HG03039 (cell line): ENCODE results near the gene TDRKH.
"Not testable (repeated sequence)": the region's sequence is repeated elsewhere in the genome, so short reads cannot be mapped to it uniquely, and the experiment has no call there.

Source experiments
- ATAC-seq: cut with Tn5 transposase; IDR thresholded peaks from one replicate; pipeline ENCODE4 v1.9.1; 2021; ENCODE audit warnings: mild to moderate bottlenecking, moderate library complexity; ENCODE audit not compliant: unreplicated experiment

The TDRKH gene

DNA sequence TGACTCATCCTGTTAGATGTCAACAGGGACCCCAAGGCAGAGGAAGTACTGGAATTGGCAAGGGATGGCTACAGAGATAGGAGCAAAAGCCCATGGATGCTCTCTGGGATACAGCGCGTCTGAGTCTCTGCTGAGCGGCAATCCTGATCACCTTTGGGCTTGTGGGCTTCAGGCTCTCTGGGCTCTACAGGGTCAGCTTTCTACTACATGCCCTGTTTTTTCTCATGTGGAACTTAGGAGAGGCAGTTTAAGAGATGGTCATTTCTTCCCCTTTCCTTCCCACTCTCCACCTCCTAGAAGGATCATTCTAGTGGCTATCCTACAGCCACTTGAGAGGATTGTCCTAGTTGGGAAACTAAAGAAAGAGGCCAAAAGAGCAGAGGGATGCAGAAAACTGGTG lies 13.6 kb upstream of the TDRKH start:
- ATAC-seq = no peak

DNA sequence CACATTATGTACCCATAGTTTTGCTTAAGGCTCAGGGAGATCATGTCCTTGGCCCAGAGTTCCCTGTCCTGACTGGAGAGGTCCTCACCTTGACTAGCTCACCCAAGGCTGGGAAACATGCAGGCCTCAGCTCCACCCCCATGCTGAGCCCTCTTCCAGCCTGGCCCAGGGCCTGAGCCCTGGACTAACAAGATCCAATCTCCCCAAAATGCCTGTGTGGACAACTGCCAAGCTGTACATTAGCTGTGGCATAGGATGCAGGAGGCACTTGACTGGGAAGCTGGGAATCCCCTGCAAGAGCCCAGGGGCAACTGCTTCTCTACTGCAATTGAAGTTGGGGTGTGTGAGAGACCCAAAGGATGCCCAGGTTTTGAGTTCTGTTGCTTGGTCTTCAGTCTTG lies 12.9 kb upstream of the TDRKH start:
- no peak for ATAC-seq

DNA sequence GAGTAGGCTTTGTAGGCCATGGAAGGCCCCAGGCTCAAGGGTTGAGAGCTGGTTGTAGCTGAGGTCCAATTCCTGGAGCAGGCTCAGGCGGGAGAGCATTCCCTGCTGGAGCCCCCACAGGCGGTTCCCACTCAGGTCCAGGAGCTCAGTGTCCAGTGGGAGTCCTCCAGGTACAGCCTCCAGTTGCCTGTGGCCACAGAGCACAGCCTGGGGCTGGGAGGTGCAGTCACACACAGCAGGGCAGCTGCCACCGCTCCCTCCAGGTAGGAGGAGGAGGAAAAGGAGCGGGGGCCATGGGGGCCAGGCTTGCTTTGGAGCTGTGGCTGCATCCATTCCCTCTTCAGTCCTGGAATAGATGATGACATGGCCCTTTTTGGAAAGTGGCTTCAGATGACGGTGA lies 12.1 kb upstream of the TDRKH start:
- ATAC-seq = no peak

DNA sequence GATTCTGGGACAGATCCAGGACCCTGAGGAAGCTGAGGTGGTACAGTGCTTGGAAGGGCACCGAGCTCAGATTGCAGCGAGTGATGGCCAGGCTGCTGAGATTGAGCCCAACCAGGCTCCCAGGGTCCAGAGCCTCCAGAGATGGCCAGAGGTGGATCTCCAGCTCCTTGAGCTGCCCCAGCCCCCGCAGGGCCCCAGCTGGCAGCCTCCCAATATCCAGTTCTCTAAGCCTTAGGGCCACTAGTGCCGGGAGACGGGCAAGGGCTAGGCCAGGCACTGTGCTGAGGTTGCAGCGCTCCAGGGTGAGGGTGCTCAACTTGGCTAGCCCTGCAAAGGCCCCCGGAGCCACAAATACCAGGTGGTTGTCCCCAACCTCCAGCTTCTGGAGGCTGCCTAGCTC lies 11.5 kb upstream of the TDRKH start:
- ATAC-seq = no peak

DNA sequence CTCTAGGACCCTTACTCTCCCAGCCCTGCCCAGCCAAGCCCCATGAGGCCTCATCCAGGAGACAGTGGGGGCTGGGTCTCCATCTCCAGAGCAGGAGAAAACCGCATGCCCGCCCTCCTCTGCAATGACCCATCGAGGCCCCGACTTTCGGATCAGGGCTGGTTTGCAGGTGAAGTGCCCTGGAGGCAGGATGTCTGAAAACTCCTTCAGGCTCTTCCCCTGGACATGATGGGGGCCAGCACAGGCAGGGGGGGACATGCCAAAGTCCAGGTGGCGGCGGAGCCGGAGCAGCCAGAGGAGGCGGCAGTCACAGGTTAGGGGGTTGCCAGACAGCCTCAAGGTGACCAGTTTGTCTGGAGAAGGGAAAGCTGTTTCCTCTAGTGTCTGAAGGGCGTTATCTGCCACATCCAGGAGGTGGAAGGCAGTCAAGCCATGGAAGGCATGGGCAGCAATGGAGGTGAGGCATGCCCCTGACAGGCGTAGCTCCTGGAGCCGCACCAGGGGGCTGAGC lies 11.1 kb upstream of the TDRKH start:
- no peak for ATAC-seq

DNA sequence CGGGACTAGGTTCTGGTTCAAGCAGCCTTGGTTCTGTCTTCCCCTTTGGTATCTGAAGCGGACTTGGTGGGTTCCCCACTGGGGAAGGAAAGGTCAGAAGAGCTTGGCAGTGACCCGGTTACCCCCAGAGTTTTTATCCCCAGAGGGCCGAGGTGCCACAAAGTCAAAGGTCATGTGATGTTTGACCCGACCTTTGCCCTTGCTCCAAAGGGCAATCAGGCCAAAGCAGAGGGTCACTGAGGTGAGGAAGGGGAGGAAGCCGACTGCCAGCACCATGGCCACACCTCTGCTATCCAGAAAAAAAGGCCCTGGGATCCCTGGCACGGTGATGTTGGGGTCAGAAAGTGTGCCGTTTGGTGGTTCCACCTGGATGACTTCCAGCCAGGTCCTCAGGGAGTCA lies 10.5 kb upstream of the TDRKH start:
- ATAC-seq = no peak

DNA sequence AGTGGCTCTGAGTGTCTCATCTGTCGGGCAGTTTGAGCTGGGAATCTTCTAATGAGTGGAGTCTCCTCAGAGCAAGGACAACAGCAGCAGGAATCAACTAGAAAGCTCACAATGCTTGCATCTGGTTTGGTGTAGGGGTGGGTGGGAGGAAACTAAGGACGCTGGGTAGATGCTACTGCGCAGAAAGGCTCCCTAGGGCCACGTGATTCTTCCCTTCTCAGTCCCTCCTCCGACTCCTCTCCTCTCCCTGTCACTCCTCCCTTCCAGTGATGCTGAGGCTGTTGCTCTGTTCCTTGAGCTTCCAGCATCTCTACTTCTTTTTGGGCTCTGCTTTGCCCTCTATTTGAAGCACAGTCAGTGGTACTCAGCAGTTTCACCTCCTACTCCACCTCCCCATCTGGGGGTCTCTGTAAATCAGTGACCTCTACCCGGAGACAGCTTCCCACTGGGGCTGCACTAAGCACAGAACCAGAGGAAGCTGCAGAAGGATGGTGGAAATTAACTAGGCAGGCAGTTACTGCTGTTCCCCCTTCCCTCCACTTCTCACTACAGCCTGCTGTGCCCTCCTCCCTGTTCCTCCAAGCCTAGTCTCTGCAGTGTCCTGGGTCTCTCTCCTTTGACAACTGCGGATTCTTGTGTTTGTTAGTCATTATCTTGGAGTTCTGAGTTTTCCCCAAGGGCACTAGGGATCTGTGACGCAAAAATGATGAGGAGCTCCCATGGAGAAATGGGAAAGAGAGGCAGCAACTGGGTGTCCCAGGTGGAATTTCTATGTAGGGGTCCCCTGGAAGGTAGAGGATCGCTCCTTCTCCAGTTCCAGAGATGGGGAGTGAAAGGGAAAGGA lies 9.1 kb upstream of the TDRKH start:
- no peak for ATAC-seq

DNA sequence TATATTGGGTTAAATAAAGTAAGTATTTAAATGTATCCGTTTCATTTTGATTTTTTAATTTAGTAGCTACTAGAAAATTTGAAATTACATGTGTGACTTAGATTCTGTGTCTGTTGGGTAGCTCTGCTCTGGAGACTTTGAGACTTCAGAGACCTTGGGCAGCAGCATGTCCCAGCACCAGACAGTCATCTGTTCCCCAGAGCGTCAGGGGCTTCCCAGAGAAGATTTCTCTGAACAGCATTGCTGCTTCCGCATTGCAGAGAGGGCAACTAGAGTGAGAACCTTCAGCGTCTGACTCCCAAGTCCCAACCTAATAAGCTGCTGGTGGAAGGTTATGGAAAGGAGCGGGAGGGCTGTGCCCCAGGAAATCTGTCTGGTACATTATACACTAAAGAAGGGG lies 8.3 kb upstream of the TDRKH start:
- ATAC-seq = no peak

DNA sequence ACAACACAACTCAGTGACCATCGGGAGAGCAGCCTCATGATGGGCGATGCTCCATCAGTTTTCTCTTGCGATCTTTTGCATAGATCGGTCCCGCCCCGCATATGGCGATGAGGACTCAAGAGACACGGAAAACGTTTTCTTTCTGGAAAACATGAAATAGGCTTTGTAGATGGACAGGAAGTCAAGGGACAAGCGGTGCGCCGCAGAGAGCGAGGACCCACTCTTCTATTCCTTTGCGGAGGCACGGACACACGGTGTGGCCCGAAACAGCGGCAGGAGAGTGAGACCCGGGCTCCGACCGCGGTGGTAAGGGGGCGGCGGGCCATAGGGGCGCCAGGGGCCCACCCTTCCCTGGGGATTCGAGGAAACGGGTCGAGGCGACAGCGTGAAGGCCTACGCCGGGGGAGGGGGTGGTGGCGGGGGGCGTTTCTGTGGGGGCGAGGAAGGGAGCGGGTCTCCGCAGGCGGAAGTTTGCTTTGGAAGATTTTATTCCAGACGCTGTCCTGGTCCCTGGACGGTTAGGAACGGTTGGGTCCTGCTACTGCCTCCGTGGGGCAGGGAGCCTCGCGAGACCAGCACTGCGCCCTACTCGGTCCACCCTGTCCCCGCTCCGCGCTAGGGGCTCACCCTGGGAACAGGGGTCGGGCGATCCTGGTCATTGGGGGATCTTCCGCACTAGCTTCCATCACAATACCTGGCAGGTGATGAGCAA lies 796 bp upstream of the TDRKH start:
- peak; percentile 8 for ATAC-seq

DNA sequence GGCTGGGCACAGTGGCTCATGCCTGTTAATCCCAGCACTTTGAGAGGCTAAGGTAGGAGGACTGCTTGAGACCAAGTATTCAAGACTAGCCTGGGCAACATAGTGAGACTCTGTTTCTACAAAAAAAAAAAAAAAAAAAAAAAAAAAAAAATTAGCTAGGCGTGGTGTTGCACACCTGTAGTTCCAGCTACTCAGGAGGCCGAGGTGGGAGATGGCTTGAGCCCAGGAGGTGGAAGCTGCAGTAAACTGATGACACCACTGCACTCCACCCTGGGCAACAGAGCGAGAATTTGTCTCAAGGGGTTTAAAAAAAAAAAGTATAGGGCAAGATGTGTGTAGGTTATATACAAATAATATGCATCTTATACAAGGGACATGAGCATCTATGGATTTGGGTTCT lies 2.6 kb downstream of the TDRKH start:
- no peak for ATAC-seq

DNA sequence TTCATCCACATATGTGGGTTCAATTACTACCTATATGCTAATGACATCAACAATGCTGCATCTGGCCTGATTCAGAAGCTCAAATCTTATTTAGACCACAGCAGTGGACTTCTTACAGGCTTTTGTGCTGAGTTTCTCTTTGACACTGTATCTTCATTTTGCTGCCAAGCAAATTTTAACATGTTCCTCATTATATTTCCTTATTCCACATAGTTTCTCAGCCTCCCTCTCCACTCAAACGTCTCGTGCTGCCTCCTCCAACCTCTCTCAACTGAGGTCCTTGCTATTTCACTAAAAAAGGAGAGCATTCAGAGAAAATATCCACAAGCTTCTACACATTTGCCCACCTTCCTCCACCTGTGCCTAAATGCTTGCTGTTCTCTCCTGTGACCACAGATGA lies 6.5 kb downstream of the TDRKH start:
- ATAC-seq = no peak

DNA sequence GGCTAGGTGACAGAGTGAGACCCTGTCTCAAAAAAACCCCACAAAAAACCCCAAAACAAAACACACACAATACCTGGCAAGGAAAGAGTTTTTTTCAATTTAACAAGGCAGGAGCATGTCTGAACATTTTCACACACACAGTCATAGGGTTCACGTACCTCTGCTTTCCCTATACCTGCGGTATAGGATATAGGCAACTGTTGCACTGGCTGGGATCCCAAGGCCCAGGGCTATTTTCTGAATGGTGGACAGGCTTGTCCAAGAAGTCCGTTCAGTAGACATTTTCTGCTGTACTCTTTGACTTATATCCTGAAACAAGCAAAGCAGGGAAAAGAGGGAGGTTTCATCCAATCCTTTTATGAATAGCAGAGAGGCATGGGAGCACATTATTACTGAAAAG lies 7.6 kb downstream of the TDRKH start:
- ATAC-seq = no peak

DNA sequence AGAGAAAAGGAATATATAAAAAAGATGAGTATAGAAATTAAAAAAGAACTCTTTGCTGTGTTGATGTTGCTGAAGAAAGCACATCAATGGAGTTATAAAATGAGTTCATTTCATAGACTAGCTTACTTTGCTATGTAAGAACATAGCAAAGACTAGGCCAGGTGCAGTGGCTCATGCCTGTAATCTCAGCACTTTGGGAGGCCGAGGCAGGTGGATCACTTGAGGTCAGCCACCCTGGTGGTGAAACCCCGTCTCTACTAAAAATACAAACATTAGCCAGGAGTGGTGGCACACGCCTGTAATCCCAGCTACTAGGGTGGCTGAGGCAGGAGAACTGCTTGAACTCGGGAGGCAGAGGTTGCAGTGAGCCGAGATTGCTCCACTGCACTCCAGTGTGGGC lies 8.3 kb downstream of the TDRKH start:
- ATAC-seq = not testable (repeated sequence)

DNA sequence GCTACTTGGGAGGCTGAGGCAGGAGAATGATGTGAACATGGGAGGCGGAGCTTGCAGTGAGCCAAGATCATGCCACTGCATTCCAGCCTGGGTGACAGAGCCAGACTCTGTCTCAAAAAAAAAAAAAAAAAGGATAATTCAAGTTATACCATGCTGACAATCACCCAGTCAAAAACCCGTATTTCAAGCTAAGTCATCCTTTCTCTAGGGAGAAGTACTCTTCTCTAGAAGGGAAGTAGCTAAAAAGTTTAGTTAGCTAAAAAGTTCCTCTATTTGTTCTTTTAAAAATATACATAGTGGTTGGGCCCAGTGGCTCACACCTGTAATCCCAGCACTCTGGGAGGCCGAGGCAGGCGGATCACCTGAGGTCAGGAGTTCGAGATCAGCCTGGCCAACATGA lies 9.6 kb downstream of the TDRKH start:
- ATAC-seq = not testable (repeated sequence)

DNA sequence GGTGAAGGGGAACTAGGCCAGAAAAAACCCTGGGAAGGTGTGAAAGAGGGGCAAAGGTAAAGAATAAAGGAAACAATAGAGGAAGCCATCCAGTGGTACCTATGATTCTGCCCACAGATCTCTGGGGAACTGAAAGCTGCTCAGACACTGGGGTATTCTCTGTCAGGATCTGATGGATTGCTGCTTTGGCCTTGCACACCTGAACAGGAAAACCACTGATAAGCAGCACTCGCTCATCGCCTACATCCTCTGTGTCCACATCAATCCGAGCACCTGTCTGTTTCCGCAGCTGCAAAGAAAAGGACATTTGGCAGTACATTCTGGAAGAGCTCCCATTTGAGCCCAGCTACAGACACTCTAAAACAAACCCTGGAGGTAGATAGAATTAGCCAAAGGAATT lies 10.4 kb downstream of the TDRKH start:
- ATAC-seq = no peak

DNA sequence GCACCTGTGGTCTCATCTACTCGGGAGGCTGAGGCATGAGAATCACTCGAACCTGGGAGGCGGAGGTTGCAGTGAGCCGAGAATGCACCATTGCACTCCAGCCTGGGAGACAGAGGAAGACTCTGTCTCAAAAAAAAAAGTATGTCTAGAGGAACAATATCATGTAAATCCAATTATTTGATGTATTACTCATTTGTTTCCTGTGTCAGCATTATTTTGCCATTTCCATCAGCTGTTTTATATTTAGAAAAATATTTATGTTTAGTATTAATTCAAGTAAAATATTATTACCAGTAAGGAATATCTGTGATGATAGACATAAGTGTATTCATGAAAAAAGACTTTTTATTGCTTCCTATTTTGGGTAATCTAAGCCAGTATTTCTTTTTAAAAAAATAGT lies 13.0 kb downstream of the TDRKH start:
- no peak for ATAC-seq

DNA sequence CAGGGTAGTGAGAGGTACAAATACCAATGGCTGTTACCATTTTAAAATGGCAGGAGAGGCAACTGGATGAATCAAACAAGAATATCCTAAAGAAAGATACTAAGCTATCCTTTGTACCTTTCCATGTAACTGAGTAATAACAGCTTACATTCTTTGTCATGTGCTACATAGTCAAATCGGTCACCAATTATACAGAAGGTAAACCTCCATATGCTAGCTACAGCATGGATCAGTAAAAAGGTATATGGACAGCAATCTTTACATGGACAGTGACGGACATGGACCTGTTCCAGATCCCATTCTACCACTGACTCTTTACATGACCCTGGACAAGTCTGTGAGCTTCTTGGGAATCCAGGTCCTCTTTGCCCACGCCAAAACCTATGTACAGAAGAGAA lies 13.6 kb downstream of the TDRKH start:
- ATAC-seq = no peak

DNA sequence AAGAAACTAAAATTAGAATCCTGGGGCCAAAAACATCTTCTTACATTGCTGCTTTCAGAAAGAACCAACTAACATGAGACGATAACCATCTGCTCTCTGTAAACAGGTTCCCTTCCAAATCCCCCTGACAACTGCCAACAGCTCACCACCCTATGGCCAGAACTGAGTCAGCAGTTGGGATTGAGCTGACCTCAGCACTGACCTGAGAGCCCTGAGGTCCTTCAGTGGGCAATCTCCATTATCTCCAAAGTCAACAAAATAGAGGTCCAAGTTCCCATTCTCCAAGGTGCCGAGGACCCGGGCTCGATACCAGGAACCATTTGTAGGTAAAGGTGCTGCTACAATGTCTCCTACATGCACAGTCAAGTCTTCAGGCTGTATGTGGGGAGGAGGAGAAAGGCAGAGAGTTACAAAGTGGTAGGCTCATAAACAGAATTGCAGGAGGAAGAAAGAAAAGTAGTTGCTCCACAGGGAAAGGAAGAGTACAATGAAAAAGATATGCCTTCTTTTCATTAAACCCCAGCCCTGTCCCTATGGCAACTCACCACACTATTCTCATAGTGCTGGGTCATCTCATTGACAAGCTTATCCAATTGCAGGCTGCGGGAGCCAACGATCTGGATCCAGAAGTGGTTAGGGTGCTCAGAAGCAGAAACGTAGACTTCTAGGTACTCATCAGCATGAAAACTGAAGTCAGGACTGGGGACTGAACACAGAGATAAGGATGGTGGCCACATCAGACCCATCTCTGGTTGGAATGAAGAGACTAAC lies 14.2 kb downstream of the TDRKH start:
- ATAC-seq = no peak

DNA sequence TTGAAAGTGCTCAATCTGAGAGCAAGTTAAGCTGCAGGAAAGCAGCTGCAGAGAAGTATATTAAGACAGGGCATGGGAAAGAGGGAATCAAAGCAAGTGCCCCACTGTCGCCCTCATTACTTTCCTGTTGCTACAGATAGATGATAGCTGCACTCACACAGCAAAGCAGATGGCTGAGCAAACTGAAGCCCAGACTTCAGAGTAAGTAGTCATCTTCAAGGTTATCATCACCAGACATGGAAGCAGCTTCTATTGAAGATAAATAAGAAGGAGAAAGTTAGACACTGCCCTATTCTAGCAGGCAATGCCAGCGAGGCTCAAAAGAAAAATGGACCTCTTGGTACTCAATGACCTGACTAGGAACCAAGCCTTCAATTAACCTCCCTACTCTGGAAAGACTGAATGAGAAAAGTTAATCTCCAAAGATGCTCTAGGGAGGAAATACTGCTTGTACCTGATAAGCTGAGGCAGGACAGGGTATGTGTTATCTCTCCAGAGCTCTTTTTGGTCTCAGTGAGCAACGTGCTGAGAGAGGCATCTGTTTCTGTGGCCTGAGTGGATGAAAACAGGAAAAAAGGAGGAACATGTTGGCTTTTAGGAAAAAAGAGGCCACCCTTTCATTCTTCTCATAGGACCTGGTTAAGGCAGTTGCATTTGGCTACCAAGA lies 15.9 kb downstream of the TDRKH start:
- no peak for ATAC-seq

DNA sequence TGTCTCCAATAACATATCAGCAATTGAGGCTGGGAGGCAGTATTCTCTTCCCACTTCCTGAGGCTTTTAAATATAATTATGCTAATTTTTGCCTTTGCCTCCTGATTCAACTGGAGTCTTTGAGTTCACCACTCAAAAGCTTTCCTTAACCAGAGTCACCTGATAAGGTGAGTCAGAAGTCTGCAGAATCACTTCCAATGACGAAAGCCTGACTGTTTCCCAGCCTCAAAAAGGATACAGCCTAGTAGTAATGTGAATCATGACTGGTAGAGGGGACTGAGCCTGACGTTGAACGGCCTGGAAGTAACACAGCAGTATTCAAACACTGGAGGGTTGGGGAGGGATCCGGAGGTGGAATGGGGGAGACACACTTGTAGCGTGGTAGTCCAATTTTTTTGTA lies 16.6 kb downstream of the TDRKH start:
- no peak for ATAC-seq

DNA sequence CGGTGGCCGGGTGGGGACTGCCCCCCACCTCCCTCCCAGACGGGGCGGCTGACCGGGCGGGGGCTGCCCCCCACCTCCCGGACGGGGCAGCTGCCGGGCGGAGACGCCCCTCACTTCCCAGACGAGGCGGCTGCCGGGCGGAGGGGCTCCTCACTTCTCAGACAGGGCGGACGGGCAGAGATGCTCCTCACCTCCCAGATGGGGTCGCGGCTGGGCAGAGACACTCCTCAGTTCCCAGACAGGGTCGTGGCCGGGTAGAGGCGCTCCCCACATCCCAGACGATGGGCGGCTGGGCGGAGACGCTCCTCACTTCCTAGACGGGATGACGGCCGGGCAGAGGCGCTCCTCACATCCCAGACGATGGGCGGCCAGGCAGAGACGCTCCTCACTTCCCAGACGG lies 21.0 kb downstream of the TDRKH start:
- not testable (repeated sequence) for ATAC-seq
